ENCODE measurements around the gene OXSM. TPM values are rescaled to one million over a fixed set of nuclear protein-coding genes. Genes with fewer than 3 reads are reported as not detected.

OXSM gene
- total RNA-seq, 1 experiment from 2014 or later: 17.7 TPM

- CTCF ChIA-PET: no interaction called here
- Histone ChIP-seq H3K36me3 (ENCODE audit: control insufficient read depth in 1 of 2, insufficient read depth in 2 of 2, low read length in 2 of 2) (no peaks in the 10 kb centered on the region), H3K79me2 (ENCODE audit: insufficient read depth, low read length) (no peaks in the 10 kb centered on the region), H3K27ac (ENCODE audit: low read depth, low read length) (no peak overlapping the region), H2AFZ (ENCODE audit: low read depth, low read length, poor library complexity, severe bottlenecking) (no peak overlapping the region), H3K9me2 (ENCODE audit: insufficient read depth) (no peaks in the 10 kb centered on the region), H3K4me1 (ENCODE audit: control insufficient read depth in 1 of 2, insufficient read depth in 2 of 2, low read length in 2 of 2) (no peaks in the 10 kb centered on the region), H4K20me1 (ENCODE audit: insufficient read depth) (no peaks in the 10 kb centered on the region), H3K9ac (ENCODE audit: low read length) (no peak overlapping the region), H3K4me3 (replicated peaks in 1 of 2; ENCODE audit: low read depth in 1 of 2, low read length in 2 of 2) (no peak overlapping the region), H3K27me3 (ENCODE audit: insufficient read depth, low read length) (no peaks in the 10 kb centered on the region), H3K4me2 (ENCODE audit: low read length) (no peak overlapping the region), H3K9me3 (ENCODE audit: control insufficient read depth in 1 of 2, insufficient read depth in 1 of 2, low read depth in 1 of 2, low read length in 2 of 2) (no peaks in the 10 kb centered on the region)
- no peak for TF ChIP-seq RAD21 (IDR thresholded peaks at IDR 0.05; ENCODE audit: low read depth)
- no peak for TF ChIP-seq CTCF (IDR thresholded peaks at IDR 0.05 in 2 of 3, conservative IDR thresholded peaks at IDR 0.05 in 1 of 3; ENCODE audit: borderline replicate concordance in 1 of 3, insufficient read depth in 1 of 3, low read depth in 2 of 3, low read length in 2 of 3)
- ATAC-seq: no peak
- RAD21 ChIA-PET (ENCODE audit: low non-redundant PET in 1 of 2, low total read pairs in 2 of 2, uncharacterized antibody in 2 of 2, unreplicated experiment in 2 of 2): no interaction called here
- no TSS peak for BruUV-seq (replicated peaks)
- no peak for DNase-seq (ENCODE audit: low read depth, low spot score)
- POLR2A ChIA-PET: no interaction called here
- intact Hi-C loops (cut with micrococcal nuclease): no loop called here
Observed at GRCh38 chr3:25801786-25802185, 11.9 kb downstream of the OXSM start.

- Histone ChIP-seq H3K27me3 (ENCODE audit: insufficient read depth, low read length) (no peaks in the 10 kb centered on the region), H3K4me2 (ENCODE audit: low read length) (no peak overlapping the region), H3K9ac (ENCODE audit: low read length) (no peak overlapping the region), H3K79me2 (ENCODE audit: insufficient read depth, low read length) (no peaks in the 10 kb centered on the region), H2AFZ (ENCODE audit: low read depth, low read length, poor library complexity, severe bottlenecking) (no peak overlapping the region), H4K20me1 (ENCODE audit: insufficient read depth) (no peaks in the 10 kb centered on the region), H3K36me3 (ENCODE audit: control insufficient read depth in 1 of 2, insufficient read depth in 2 of 2, low read length in 2 of 2) (no peaks in the 10 kb centered on the region), H3K4me1 (ENCODE audit: control insufficient read depth in 1 of 2, insufficient read depth in 2 of 2, low read length in 2 of 2) (no peaks in the 10 kb centered on the region), H3K9me3 (ENCODE audit: control insufficient read depth in 1 of 2, insufficient read depth in 1 of 2, low read depth in 1 of 2, low read length in 2 of 2) (no peaks in the 10 kb centered on the region), H3K27ac (ENCODE audit: low read depth, low read length) (no peak overlapping the region), H3K9me2 (ENCODE audit: insufficient read depth) (no peaks in the 10 kb centered on the region), H3K4me3 (replicated peaks in 1 of 2; ENCODE audit: low read depth in 1 of 2, low read length in 2 of 2) (no peak overlapping the region)
- POLR2A ChIA-PET: no interaction called here
- intact Hi-C loops (cut with micrococcal nuclease): no loop called here
- BruUV-seq (replicated peaks): no TSS peak
- RAD21 ChIA-PET (ENCODE audit: low non-redundant PET in 1 of 2, low total read pairs in 2 of 2, uncharacterized antibody in 2 of 2, unreplicated experiment in 2 of 2): no interaction called here
- ATAC-seq: no peak
- CTCF ChIA-PET: no interaction called here
- TF ChIP-seq, protein P1, sequence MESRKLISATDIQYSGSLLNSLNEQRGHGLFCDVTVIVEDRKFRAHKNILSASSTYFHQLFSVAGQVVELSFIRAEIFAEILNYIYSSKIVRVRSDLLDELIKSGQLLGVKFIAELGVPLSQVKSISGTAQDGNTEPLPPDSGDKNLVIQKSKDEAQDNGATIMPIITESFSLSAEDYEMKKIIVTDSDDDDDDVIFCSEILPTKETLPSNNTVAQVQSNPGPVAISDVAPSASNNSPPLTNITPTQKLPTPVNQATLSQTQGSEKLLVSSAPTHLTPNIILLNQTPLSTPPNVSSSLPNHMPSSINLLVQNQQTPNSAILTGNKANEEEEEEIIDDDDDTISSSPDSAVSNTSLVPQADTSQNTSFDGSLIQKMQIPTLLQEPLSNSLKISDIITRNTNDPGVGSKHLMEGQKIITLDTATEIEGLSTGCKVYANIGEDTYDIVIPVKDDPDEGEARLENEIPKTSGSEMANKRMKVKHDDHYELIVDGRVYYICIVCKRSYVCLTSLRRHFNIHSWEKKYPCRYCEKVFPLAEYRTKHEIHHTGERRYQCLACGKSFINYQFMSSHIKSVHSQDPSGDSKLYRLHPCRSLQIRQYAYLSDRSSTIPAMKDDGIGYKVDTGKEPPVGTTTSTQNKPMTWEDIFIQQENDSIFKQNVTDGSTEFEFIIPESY (IDR thresholded peaks at IDR 0.05; ENCODE audit: extremely low read depth, insufficient replicate concordance, low read length): no peak
- no peak for TF ChIP-seq REST (IDR thresholded peaks at IDR 0.05; ENCODE audit: low read depth)
- no peak for TF ChIP-seq CTCF (IDR thresholded peaks at IDR 0.05 in 2 of 3, conservative IDR thresholded peaks at IDR 0.05 in 1 of 3; ENCODE audit: borderline replicate concordance in 1 of 3, insufficient read depth in 1 of 3, low read depth in 2 of 3, low read length in 2 of 3)
- no peak for TF ChIP-seq ATF3 (IDR thresholded peaks at IDR 0.05)
- no peak for DNase-seq (ENCODE audit: low read depth, low spot score)
Observed at GRCh38 chr3:25803833-25804232, 13.9 kb downstream of the OXSM start.
